HUES64 (cell line): ENCODE data around the gene BAX.

Experiments used
- H3K27ac ChIP-seq: 2 replicates; pipeline ENCODE4 v1.7.0; 2013; ENCODE audit warnings: low read depth, low read length, inconsistent platforms
- H3K27me3 ChIP-seq: 2 replicates; pipeline ENCODE4 v1.6.1; 2013; ENCODE audit warnings: mild to moderate bottlenecking, low read length; ENCODE audit not compliant: insufficient read depth
- H3K36me3 ChIP-seq: 2 replicates; pipeline ENCODE4 v1.6.1; 2013; ENCODE audit warnings: mild to moderate bottlenecking, low read length; ENCODE audit not compliant: insufficient read depth
- H3K4me1 ChIP-seq: 2 replicates; pipeline ENCODE4 v1.6.1; 2013; ENCODE audit warnings: mild to moderate bottlenecking, low read length, moderate library complexity; ENCODE audit not compliant: insufficient read depth
- H3K4me3 ChIP-seq: 2 replicates; pipeline ENCODE4 v1.5.1; 2013; ENCODE audit warnings: mild to moderate bottlenecking, low read length, moderate library complexity
- H3K9ac ChIP-seq: 2 replicates; pipeline ENCODE4 v1.6.1; 2013; ENCODE audit warnings: mild to moderate bottlenecking, low read depth, low read length
- H3K9me3 ChIP-seq: 2 replicates; pipeline ENCODE4 v1.6.1; 2013; ENCODE audit warnings: low read depth, low read length; ENCODE audit not compliant: insufficient read depth
- WGBS: fragments of 150-250, 120-280 bp; methylation state at CpG from one replicate; pipeline ENCODE4 v1.1.7; 2013; ENCODE audit warnings: missing lambda C conversion rate; 5-methylcytosine and 5-hydroxymethylcytosine counted together

BAX gene

GRCh38 chr19:48970923-48971395 lies 16.3 kb downstream of the BAX start:
- Histone ChIP-seq H3K9ac (no peak overlapping the region), H3K27me3 (no peaks in the 10 kb centered on the region), H3K9me3 (no peaks in the 10 kb centered on the region), H3K27ac (no peak overlapping the region), H3K36me3 (peaks cover 59% of the 10 kb centered on the region), H3K4me3 (no peak overlapping the region), H3K4me1 (0 out of 2 replicates have a peak, but pooled peaks cover 3% of the 10 kb centered on the region)
- WGBS = 26% methylated on average over 18 of the region's 19 CpGs

- H3K27me3 ChIP-seq = no peaks in the 10 kb centered on the region
- WGBS = 90% methylated on average over 12 of the region's 13 CpGs
- no peaks in the 10 kb centered on the region for H3K9me3 ChIP-seq
- no peak overlapping the region for H3K9ac ChIP-seq
- H3K27ac ChIP-seq = no peak overlapping the region
- H3K4me1 ChIP-seq = no peaks in the 10 kb centered on the region
- no peak overlapping the region for H3K4me3 ChIP-seq
- peaks cover 38% of the 10 kb centered on the region for H3K36me3 ChIP-seq
Measured at GRCh38 chr19:48975947-48976847, 21.5 kb downstream of the BAX start.

DNA sequence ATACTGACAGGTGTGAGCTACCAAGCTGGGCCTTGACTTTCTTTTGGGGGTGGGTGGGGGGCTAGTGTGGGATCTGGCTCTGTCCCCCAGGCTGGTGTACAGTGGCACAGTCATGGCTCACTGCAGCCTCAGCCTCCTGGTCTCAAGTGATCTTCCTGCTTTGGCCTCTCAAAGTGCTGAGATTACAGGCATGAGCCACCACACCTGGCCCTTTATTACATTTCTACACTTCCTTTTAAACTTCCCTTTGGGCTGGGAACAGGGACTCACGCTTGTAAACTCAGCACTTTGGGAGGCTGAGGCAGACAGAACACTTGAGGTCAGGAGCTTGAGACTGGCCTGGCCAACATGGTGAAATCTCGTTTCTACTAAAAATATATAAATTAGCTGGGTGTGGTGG lies 22.4 kb downstream of the BAX start:
- Histone ChIP-seq H3K4me1 (no peaks in the 10 kb centered on the region), H3K27me3 (no peaks in the 10 kb centered on the region), H3K36me3 (peaks cover 43% of the 10 kb centered on the region), H3K27ac (no peak overlapping the region), H3K9me3 (no peaks in the 10 kb centered on the region), H3K4me3 (no peak overlapping the region), H3K9ac (no peak overlapping the region)
- WGBS = 85% methylated on average over 2 of the region's 2 CpGs

GRCh38 chr19:48982280-48982679 lies 27.6 kb downstream of the BAX start:
- no peak overlapping the region for H3K4me3 ChIP-seq
- H3K27ac ChIP-seq = no peak overlapping the region
- H3K27me3 ChIP-seq = no peaks in the 10 kb centered on the region
- H3K9me3 ChIP-seq = no peaks in the 10 kb centered on the region
- H3K36me3 ChIP-seq = peaks cover 45% of the 10 kb centered on the region
- 93% methylated on average over 9 of the region's 9 CpGs for WGBS
- no peaks in the 10 kb centered on the region for H3K4me1 ChIP-seq
- H3K9ac ChIP-seq = no peak overlapping the region

GRCh38 chr19:48985711-48986110 lies 31.0 kb downstream of the BAX start:
- H3K36me3 ChIP-seq = peaks cover 54% of the 10 kb centered on the region
- H3K4me3 ChIP-seq = no peak overlapping the region
- 96% methylated on average over 13 of the region's 13 CpGs for WGBS
- H3K9ac ChIP-seq = no peak overlapping the region
- no peaks in the 10 kb centered on the region for H3K27me3 ChIP-seq
- H3K4me1 ChIP-seq = no peaks in the 10 kb centered on the region
- no peaks in the 10 kb centered on the region for H3K9me3 ChIP-seq
- no peak overlapping the region for H3K27ac ChIP-seq

GRCh38 chr19:48986211-48986610 lies 31.5 kb downstream of the BAX start:
- peaks cover 58% of the 10 kb centered on the region for H3K36me3 ChIP-seq
- H3K27ac ChIP-seq = no peak overlapping the region
- no peaks in the 10 kb centered on the region for H3K9me3 ChIP-seq
- H3K4me1 ChIP-seq = no peaks in the 10 kb centered on the region
- no peak overlapping the region for H3K9ac ChIP-seq
- 98% methylated on average over 3 of the region's 3 CpGs for WGBS
- no peak overlapping the region for H3K4me3 ChIP-seq
- no peaks in the 10 kb centered on the region for H3K27me3 ChIP-seq

- peaks cover 48% of the 10 kb centered on the region for H3K36me3 ChIP-seq
- H3K27me3 ChIP-seq = no peaks in the 10 kb centered on the region
- H3K9me3 ChIP-seq = no peaks in the 10 kb centered on the region
- no peak overlapping the region for H3K4me3 ChIP-seq
- H3K9ac ChIP-seq = no peak overlapping the region
- WGBS = 90% methylated on average over 7 of the region's 7 CpGs
- H3K4me1 ChIP-seq = no peaks in the 10 kb centered on the region; the same call in 1 of the 2 replicates
- H3K27ac ChIP-seq = no peak overlapping the region
Measured at GRCh38 chr19:48987323-48987722, 32.6 kb downstream of the BAX start.

DNA sequence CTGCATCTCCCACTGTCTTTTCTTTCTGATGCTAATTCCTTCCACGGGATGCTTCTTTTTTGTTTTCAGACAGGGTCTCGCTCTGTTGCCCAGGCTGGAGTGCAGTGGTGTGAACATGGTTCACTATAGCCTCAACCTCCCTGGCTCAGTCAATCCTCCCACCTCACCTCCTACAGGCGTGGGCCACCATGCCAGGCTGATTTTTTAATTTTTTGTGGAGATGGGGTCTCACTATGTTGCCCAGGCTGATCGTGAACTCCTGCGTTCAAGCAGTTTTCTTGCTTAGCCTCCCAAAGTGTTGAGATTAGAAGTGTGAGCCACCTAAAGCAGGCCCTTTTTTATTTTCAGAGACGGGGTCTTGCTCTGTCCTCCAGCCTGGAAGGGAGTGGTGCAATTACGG lies 33.6 kb downstream of the BAX start:
- Histone ChIP-seq H3K36me3 (peaks cover 48% of the 10 kb centered on the region), H3K9me3 (no peaks in the 10 kb centered on the region), H3K4me1 (no peaks in the 10 kb centered on the region; the same call in 1 of the 2 replicates), H3K9ac (no peak overlapping the region), H3K27me3 (no peaks in the 10 kb centered on the region), H3K27ac (no peak overlapping the region), H3K4me3 (no peak overlapping the region)
- WGBS = 98% methylated on average over 7 of the region's 7 CpGs

GRCh38 chr19:48988860-48989259 lies 34.2 kb downstream of the BAX start:
- Histone ChIP-seq H3K9ac (no peak overlapping the region), H3K27me3 (no peaks in the 10 kb centered on the region), H3K9me3 (no peaks in the 10 kb centered on the region), H3K4me1 (no peaks in the 10 kb centered on the region; the same call in 1 of the 2 replicates), H3K36me3 (peaks cover 48% of the 10 kb centered on the region), H3K27ac (no peak overlapping the region), H3K4me3 (no peak overlapping the region)
- WGBS = 95% methylated on average over 9 of the region's 9 CpGs

DNA sequence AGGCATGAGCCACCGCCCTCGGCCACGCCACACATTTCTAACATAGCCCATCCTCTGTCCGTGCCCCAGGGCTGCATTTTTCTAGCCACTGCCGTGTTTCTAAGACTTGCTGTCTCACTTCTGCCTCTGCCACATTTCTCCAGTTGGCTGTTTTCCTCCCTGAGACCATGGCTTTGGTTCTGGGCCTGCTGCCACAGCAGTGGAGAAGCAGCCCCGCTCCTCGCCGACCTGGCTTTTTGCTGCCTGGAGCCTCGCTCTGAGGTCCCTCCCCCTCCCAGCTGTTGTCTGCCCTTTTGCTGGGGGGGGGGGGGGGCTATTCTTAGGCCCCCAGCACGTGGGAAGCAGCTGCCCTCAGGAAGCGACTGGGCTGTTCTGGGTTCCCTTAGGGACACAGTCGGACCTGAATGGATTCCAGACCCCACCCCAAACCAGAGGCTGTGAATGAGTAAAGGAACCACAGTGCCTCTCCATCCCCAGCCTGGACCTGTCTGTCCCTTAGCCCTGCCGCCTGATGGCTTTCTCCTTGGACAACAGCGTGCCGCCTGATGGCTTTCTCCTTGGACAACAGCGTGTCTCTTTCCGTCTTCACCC lies 35.1 kb downstream of the BAX start:
- no peaks in the 10 kb centered on the region for H3K27me3 ChIP-seq
- WGBS = 93% methylated on average over 17 of the region's 17 CpGs
- peaks cover 44% of the 10 kb centered on the region for H3K36me3 ChIP-seq
- no peak overlapping the region for H3K4me3 ChIP-seq
- H3K4me1 ChIP-seq = no peaks in the 10 kb centered on the region; the same call in 1 of the 2 replicates
- H3K9ac ChIP-seq = no peak overlapping the region
- no peaks in the 10 kb centered on the region for H3K9me3 ChIP-seq
- H3K27ac ChIP-seq = no peak overlapping the region

GRCh38 chr19:48990400-48990799 lies 35.7 kb downstream of the BAX start:
- H3K27me3 ChIP-seq = no peaks in the 10 kb centered on the region
- H3K27ac ChIP-seq = no peak overlapping the region
- WGBS = 77% methylated on average over 4 of the region's 4 CpGs
- peaks cover 38% of the 10 kb centered on the region for H3K36me3 ChIP-seq
- H3K9me3 ChIP-seq = no peaks in the 10 kb centered on the region
- H3K4me1 ChIP-seq = no peaks in the 10 kb centered on the region; the same call in 1 of the 2 replicates
- H3K4me3 ChIP-seq = no peak overlapping the region
- no peak overlapping the region; the same call in 1 of the 2 replicates for H3K9ac ChIP-seq
